Erythroblast (primary cell): Measurements from ENCODE around the gene HEXD.

ENCODE experiments used
- GATA1 ChIP-seq: IDR thresholded peaks from 2 replicates; pipeline ENCODE4 v1.6.1; 2011; ENCODE audit warnings: low read depth, mild to moderate bottlenecking, control low read depth, low read length, moderate library complexity
- POLR2A ChIP-seq: IDR thresholded peaks from 2 replicates; pipeline ENCODE4 v1.6.1; 2011; ENCODE audit warnings: mild to moderate bottlenecking, low read length

DNA sequence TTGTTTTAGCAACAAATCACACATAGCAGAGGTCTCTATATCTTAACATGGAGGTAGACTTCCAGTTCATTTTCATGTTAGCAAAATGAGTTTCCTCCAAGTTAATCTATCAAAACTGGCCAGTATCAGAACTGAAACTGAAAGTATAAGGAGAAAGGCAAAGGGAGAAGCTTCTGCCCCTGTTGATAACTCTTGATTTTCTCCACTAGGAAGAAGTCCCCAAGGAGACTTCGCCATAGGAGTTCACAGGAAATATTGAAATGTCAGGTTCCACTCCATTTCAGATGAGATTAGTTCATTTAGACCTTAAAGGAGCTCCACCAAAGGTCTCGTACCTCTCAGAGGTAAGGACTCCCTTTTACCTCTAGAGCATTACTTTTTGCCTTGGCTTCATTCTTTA is 1.4 kb downstream of the HEXD start:
- TF ChIP-seq POLR2A (no peak), GATA1 (no peak)
